ENCODE data around the gene HEBP1. TPM values are rescaled to one million over a fixed set of nuclear protein-coding genes. Genes with fewer than 3 reads are reported as not detected.

Gene HEBP1
- total RNA-seq, 1 donor from 2014 or later: 7.4 TPM

- no peaks in the 10 kb centered on the region for H3K9me3 Mint-ChIP-seq
- no peak for TF ChIP-seq EZH2phosphoT487 (IDR thresholded peaks at IDR 0.05)
- TF ChIP-seq CTCF (IDR thresholded peaks at IDR 0.05): peak; percentile 38
- no peak overlapping the region for H3K4me3 Mint-ChIP-seq
- no peaks in the 10 kb centered on the region for H3K79me2 ChIP-seq (ENCODE audit: low read depth)
- DNase-seq (ENCODE audit: low spot score): peak; percentile 18
- no peak overlapping the region for H3K27ac Mint-ChIP-seq
- H2AFZ ChIP-seq (replicated peaks): no peak overlapping the region
- peaks cover 5% of the 10 kb centered on the region for H3K4me1 Mint-ChIP-seq
- peaks cover 12% of the 10 kb centered on the region for H3F3A ChIP-seq (ENCODE audit: low read depth)
- H3K4me2 ChIP-seq: no peak overlapping the region
- no peaks in the 10 kb centered on the region for H3K36me3 ChIP-seq
- no peaks in the 10 kb centered on the region for H3K9me3 ChIP-seq (ENCODE audit: low read depth)
- no peak overlapping the region for H3K27ac ChIP-seq
- H4K20me1 ChIP-seq (ENCODE audit: low read depth): no peaks in the 10 kb centered on the region
- peaks cover 21% of the 10 kb centered on the region for H3K4me1 ChIP-seq
- H3K4me3 ChIP-seq: no peak overlapping the region
- no peaks in the 10 kb centered on the region for H3K27me3 ChIP-seq
- H3K36me3 Mint-ChIP-seq: no peaks in the 10 kb centered on the region
- no peak overlapping the region for H3K9ac ChIP-seq
- H3K27me3 Mint-ChIP-seq (ENCODE audit: insufficient read depth, low read depth): peaks cover 6% of the 10 kb centered on the region
Measured at GRCh38 chr12:13023811-13024530, 23.9 kb upstream of the HEBP1 start.

GRCh38 chr12:13022851-13023271, 22.8 kb upstream of the HEBP1 start:
- H2AFZ ChIP-seq (replicated peaks): no peak overlapping the region
- H3K27ac Mint-ChIP-seq: no peak overlapping the region

GRCh38 chr12:13011098-13011497, 11.0 kb upstream of the HEBP1 start:
- no peaks in the 10 kb centered on the region for H3F3A ChIP-seq (ENCODE audit: low read depth)
- H3K27ac ChIP-seq: no peak overlapping the region
- Mint-ChIP-seq H3K4me3 (no peak overlapping the region), H3K9me3 (no peaks in the 10 kb centered on the region), H3K36me3 (no peaks in the 10 kb centered on the region), H3K27me3 (ENCODE audit: insufficient read depth, low read depth) (no peaks in the 10 kb centered on the region), H3K4me1 (peaks cover 2% of the 10 kb centered on the region), H3K27ac (no peak overlapping the region)
- no peaks in the 10 kb centered on the region for H4K20me1 ChIP-seq (ENCODE audit: low read depth)
- DNase-seq (ENCODE audit: low spot score): no peak
- no peak overlapping the region for H2AFZ ChIP-seq (replicated peaks)
- H3K79me2 ChIP-seq (ENCODE audit: low read depth): no peaks in the 10 kb centered on the region
- H3K9ac ChIP-seq: no peak overlapping the region
- H3K27me3 ChIP-seq: no peaks in the 10 kb centered on the region
- H3K4me1 ChIP-seq: no peaks in the 10 kb centered on the region
- H3K36me3 ChIP-seq: no peaks in the 10 kb centered on the region
- TF ChIP-seq EZH2phosphoT487 (IDR thresholded peaks at IDR 0.05) (no peak), CTCF (IDR thresholded peaks at IDR 0.05) (no peak), EZH2 (IDR thresholded peaks at IDR 0.05) (no peak)
- no peak overlapping the region for H3K4me3 ChIP-seq
- no peak overlapping the region for H3K4me2 ChIP-seq
- no peaks in the 10 kb centered on the region for H3K9me3 ChIP-seq (ENCODE audit: low read depth)

More at GRCh38 chr12:13022851-13023271, 22.8 kb upstream of the HEBP1 start:
- no peak for DNase-seq (ENCODE audit: low spot score)
- H3K9me3 Mint-ChIP-seq: no peaks in the 10 kb centered on the region
- no peaks in the 10 kb centered on the region for H3K79me2 ChIP-seq (ENCODE audit: low read depth)
- no peaks in the 10 kb centered on the region for H4K20me1 ChIP-seq (ENCODE audit: low read depth)
- no peaks in the 10 kb centered on the region for H3K4me1 Mint-ChIP-seq
- no peak overlapping the region for H3K4me3 Mint-ChIP-seq
- H3K9me3 ChIP-seq (ENCODE audit: low read depth): no peaks in the 10 kb centered on the region
- H3K9ac ChIP-seq: no peak overlapping the region
- H3K36me3 Mint-ChIP-seq: no peaks in the 10 kb centered on the region
- no peaks in the 10 kb centered on the region for H3K27me3 ChIP-seq
- H3F3A ChIP-seq (ENCODE audit: low read depth): peaks cover 3% of the 10 kb centered on the region
- no peak overlapping the region for H3K27ac ChIP-seq
- H3K4me1 ChIP-seq: peaks cover 10% of the 10 kb centered on the region
- TF ChIP-seq EZH2 (IDR thresholded peaks at IDR 0.05): no peak
- no peak for TF ChIP-seq EZH2phosphoT487 (IDR thresholded peaks at IDR 0.05)
- no peak for TF ChIP-seq CTCF (IDR thresholded peaks at IDR 0.05)
- no peak overlapping the region for H3K4me2 ChIP-seq
- H3K27me3 Mint-ChIP-seq (ENCODE audit: insufficient read depth, low read depth): peaks cover 7% of the 10 kb centered on the region
- H3K4me3 ChIP-seq: no peak overlapping the region
- H3K36me3 ChIP-seq: no peaks in the 10 kb centered on the region
